Activated CD4-positive, alpha-beta memory T cell treated with anti-CD3 and anti-CD28 coated beads for 36 hours (primary cell): ENCODE measurements around the gene SLC25A43. TPM values are rescaled to one million over a fixed set of nuclear protein-coding genes. Genes with fewer than 3 reads are reported as not detected.
"Not testable (repeated sequence)": the region's sequence is repeated elsewhere in the genome, so short reads cannot be mapped to it uniquely, and the experiment has no call there.

Experiments used
- CTCF ChIA-PET: fragments of 350-600 bp; sonication (Branson Sonifier 250); formaldehyde crosslinking; loops from one replicate; lab custom pipeline; 2021; ENCODE audit warnings: antibody characterized with exemption, inconsistent platforms; lab: Charles Lee
- POLR2A ChIA-PET: fragments of 350-600 bp; sonication (Branson Sonifier 250); formaldehyde crosslinking; loops from one replicate; lab custom pipeline; 2021; ENCODE audit warnings: antibody characterized with exemption; lab: Charles Lee
- DNase-seq: peaks from one replicate; pipeline ENCODE4 v3.0.0-alpha.2; 2020
- H3K27ac Mint-ChIP-seq: one replicate; pipeline ENCODE4 v1.8.0; 2021; ENCODE audit warnings: mixed read lengths
- H3K27me3 Mint-ChIP-seq: one replicate; pipeline ENCODE4 v1.8.0; 2021; ENCODE audit warnings: mixed read lengths
- H3K36me3 Mint-ChIP-seq: one replicate; pipeline ENCODE4 v1.8.0; 2021; ENCODE audit warnings: mixed read lengths
- H3K4me1 Mint-ChIP-seq: one replicate; pipeline ENCODE4 v1.8.0; 2021; ENCODE audit warnings: low read depth, mixed read lengths
- H3K4me3 Mint-ChIP-seq: one replicate; pipeline ENCODE4 v1.8.0; 2021; ENCODE audit warnings: mild to moderate bottlenecking, mixed read lengths
- H3K9me3 Mint-ChIP-seq: one replicate; pipeline ENCODE4 v1.8.0; 2021; ENCODE audit warnings: mixed read lengths
- intact Hi-C: fragments of 100-400 bp; cut with micrococcal nuclease; formaldehyde crosslinking; loops from one replicate; pipeline ENCODE4 v1.15.1; 2023
- total RNA-seq, 2 experiments: library from RNA; stranded (reverse); gene quantifications; one replicate each; pipeline ENCODE4 v1.2.3, GENCODE V29; 2021

SLC25A43 gene
- total RNA-seq, 2 experiments from 2014 or later: 6.0 to 6.2 TPM

DNA sequence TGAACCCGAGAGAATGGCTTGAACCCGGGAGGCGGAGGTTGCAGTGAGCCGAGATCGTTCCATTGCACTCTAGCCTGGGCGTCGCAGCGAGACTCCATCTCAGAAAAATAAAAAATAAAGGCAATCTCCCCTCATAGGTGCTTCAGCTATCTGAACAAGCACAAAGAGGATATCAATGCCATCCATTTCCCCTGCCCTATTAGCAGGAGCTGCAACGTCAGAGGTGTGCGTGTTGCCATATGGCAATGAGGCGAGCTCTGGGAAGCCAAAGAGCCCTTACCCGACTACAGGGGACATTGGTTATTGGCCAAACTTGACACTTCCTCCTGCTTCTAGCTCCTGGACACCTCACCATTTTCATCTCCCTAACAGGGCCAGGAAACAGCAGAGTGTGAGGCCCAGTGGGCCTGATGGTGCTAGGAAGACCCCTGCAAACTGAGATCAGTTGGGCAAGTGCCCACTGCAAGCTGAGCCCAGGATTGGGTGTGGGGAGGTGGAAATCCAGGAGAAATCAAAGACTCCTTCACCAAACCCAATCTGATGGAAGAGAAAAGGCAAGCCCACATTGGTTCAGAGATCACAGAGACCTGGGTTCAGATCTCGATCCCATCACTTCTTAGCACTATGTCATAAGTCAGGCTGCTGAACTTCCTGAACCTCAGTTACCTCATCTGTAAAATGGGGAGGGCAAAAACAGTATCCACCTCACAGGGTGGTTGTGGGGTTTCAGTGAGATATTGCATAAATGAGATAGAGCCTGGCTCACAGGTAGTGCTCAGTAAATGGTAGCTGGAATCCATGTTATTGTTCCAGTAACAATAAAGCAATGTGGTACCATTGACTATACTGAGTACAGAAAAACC is 90.3 kb downstream of the SLC25A43 start:
- intact Hi-C loops: no loop called here
- CTCF ChIA-PET: interaction anchor here (0.6 to 1.3 kb wide), 4 partner anchors 14 to 120 kb away, joined by 3 to 4 read pairs (median 4); no protein-coding TSS in a partner anchor
- no peaks in the 10 kb centered on the region for H3K27me3 Mint-ChIP-seq
- no peak overlapping the region for H3K27ac Mint-ChIP-seq
- no peaks in the 10 kb centered on the region for H3K9me3 Mint-ChIP-seq
- DNase-seq: no peak
- no peaks in the 10 kb centered on the region for H3K4me1 Mint-ChIP-seq
- H3K36me3 Mint-ChIP-seq: no peaks in the 10 kb centered on the region
- POLR2A ChIA-PET: no interaction called here
- no peak overlapping the region for H3K4me3 Mint-ChIP-seq

- intact Hi-C loops: no loop called here
- Mint-ChIP-seq H3K27me3 (no peaks in the 10 kb centered on the region), H3K4me3 (no peak overlapping the region), H3K36me3 (no peaks in the 10 kb centered on the region), H3K9me3 (no peaks in the 10 kb centered on the region), H3K27ac (no peak overlapping the region), H3K4me1 (peaks cover 15% of the 10 kb centered on the region)
- DNase-seq: no peak
- CTCF ChIA-PET: no interaction called here
- POLR2A ChIA-PET: no interaction called here
Measured at GRCh38 chrX:119492463-119492862, 93.3 kb downstream of the SLC25A43 start.

GRCh38 chrX:119493851-119494495 is 94.8 kb downstream of the SLC25A43 start:
- H3K36me3 Mint-ChIP-seq, DNase-seq, H3K9me3 Mint-ChIP-seq, H3K4me3 Mint-ChIP-seq, H3K27ac Mint-ChIP-seq, H3K27me3 Mint-ChIP-seq, intact Hi-C loops: not testable (repeated sequence)
- ChIA-PET POLR2A (interaction anchor here (0.6 kb wide), 1 partner anchor 291 kb away, joined by 4 read pairs; no protein-coding TSS in a partner anchor), CTCF (interaction anchor here (0.6 to 1.5 kb wide), 3 partner anchors 11 to 257 kb away, joined by 3 to 8 read pairs (median 6); no protein-coding TSS in a partner anchor)
- peaks cover 15% of the 10 kb centered on the region for H3K4me1 Mint-ChIP-seq

DNA sequence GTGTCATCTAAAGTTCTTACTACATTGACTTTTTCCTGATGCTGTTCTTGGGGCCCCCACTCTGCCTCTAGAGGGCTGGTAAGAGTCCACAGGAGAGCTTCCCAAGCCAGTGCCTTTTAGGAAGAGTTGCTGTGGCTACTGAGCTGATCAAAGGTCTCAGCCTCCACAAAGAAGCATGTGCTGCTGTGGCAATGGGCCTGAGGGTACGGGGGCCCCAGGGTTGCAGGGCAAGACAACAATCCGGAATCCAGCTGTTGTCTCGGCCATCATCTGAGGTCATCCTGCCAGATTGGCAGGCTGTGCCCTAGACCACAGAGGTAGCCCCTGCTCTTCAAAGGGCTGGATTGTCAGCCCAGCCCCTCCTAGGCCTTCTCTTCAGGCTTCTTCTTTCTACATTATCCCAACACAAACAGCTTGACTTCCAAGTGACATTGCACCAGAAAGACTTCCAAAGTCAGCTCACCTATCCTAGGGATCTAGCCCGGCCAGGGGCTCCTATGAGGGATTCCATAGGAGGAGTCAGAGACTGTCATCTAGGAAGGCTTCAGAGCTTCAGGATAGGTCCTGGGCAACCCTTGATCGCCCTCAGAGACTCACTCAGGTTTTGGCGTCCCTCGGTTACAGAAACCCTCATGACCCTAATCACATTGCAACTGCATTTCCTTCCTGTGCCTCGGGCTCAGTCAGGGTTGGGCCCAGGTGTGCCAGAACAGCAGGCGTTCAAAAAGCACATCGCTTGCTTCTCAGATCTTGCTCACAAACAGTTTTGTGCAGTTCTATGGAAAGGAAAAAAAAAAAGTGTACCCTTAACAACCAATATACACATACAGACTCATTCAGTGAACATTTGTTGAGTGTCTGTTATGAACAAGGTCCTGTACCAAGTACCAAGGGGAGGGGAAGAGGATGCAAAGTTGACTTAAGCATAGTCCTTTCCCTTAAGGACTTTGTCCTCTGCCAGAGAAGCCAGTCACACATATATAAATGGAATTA is 96.9 kb downstream of the SLC25A43 start:
- CTCF ChIA-PET: interaction anchor here (1.4 kb wide), 1 partner anchor 14 kb away, joined by 10 read pairs; no protein-coding TSS in a partner anchor
- Mint-ChIP-seq H3K9me3 (no peaks in the 10 kb centered on the region), H3K36me3 (no peaks in the 10 kb centered on the region), H3K27me3 (no peaks in the 10 kb centered on the region), H3K27ac (peak overlapping the region; percentile 42), H3K4me3 (no peak overlapping the region), H3K4me1 (peaks cover 15% of the 10 kb centered on the region)
- intact Hi-C loops: no loop called here
- peak; percentile 28 for DNase-seq
- POLR2A ChIA-PET: interaction anchor here (0.6 kb wide), 1 partner anchor 124 kb away, joined by 3 read pairs; no protein-coding TSS in a partner anchor

DNA sequence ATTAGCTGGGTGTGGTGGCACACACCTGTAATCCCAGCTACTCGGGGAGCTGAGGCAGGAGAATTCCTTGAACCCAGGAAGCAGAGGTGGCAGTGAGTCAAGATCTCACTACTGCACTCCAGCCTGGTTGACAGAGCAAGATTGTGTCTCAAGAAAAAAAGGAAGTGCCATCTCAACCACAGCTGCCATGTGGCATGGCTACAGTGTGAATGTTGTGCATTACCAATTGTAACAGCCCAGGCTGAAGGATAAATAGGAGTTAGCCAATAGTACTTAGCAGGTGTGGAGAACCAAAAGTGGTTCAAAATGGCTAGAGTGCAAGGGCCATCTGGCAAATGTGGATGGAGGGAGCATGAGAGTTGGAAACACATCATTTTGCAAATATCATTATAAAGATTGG is 98.0 kb downstream of the SLC25A43 start:
- no peaks in the 10 kb centered on the region for H3K27me3 Mint-ChIP-seq
- H3K4me1 Mint-ChIP-seq: peaks cover 23% of the 10 kb centered on the region
- DNase-seq: no peak
- no peaks in the 10 kb centered on the region for H3K36me3 Mint-ChIP-seq
- no peak overlapping the region for H3K4me3 Mint-ChIP-seq
- H3K9me3 Mint-ChIP-seq: no peaks in the 10 kb centered on the region
- ChIA-PET CTCF (interaction anchor here (1.9 kb wide), 1 partner anchor 14 kb away, joined by 8 read pairs; no protein-coding TSS in a partner anchor), POLR2A (interaction anchor here (0.6 kb wide), 1 partner anchor 122 kb away, joined by 3 read pairs; no protein-coding TSS in a partner anchor)
- no peak overlapping the region for H3K27ac Mint-ChIP-seq
- intact Hi-C loops: no loop called here

DNA sequence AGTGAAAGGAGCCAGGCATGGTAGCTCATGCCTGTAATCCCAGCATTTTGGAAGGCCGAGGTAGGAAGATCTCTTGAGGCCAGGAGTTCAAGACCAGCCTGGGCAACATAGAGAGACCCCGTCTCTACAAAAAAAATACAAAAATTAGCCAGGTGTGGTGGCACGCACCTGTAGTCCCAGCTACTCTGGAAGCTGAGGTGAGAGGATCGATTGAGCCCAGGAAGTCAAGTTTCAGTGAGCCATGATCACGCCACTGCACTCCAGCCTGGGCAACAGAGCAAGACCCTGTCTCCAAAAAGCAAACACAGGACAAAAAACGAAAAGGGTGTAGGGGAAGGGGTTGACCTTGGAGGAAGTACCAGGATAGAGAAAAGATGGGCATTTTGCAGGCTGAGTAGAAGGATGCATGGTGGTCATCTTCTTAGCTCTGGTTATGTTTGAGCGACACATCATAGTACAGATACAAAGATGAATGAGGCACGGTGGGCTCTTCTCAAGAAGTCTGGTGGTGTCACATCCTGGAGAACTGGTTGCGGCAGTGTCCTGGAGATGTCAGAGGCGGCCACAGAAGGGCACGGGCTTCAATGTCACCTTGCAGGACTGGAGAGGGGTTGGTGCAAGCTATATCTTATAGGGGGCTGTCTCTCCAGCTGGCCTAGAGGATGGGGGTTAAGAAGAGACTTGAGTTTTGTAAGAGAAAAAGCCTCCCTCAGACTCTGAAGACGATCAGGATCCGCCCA is 101.1 kb downstream of the SLC25A43 start:
- intact Hi-C loops: no loop called here
- Mint-ChIP-seq H3K27ac (no peak overlapping the region), H3K27me3 (no peaks in the 10 kb centered on the region), H3K36me3 (no peaks in the 10 kb centered on the region), H3K4me3 (no peak overlapping the region), H3K9me3 (no peaks in the 10 kb centered on the region), H3K4me1 (peaks cover 33% of the 10 kb centered on the region)
- CTCF ChIA-PET: interaction anchor here (1.0 to 1.4 kb wide), 2 partner anchors 16 to 17 kb away, joined by 3 read pairs; no protein-coding TSS in a partner anchor
- DNase-seq: no peak
- POLR2A ChIA-PET: no interaction called here

DNA sequence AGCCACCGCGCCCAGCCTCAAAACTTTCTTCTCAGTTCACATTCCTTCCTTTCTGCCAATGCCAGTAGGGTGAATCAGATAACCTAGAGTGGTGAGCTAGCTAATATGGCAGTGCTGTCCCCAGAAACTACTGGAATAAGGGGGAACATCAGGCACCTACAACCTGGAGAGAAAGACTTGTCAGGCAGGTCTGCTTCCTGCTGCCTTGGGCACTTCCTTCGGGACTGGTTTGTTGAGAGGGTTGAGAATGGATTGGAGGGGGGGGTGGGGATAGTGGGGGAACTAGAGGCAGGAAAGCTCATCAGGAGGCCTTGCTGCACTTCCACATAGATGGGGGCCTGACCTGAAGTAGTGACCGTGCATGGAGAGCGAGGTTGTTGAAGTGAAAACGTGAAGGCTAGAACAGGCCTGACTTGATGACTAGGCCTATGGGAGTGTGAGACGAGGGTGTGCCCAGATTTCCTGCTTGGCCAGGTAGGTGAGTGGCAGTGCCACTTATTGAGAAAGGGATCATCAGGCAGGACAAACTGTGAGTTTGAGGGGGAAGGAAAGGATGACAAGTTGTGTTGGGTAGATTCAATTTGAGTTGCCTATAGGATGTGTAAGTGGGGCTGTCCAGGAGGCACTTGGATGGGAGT is 102.5 kb downstream of the SLC25A43 start:
- H3K36me3 Mint-ChIP-seq: no peaks in the 10 kb centered on the region
- H3K4me3 Mint-ChIP-seq: no peak overlapping the region
- no peaks in the 10 kb centered on the region for H3K9me3 Mint-ChIP-seq
- peaks cover 25% of the 10 kb centered on the region for H3K4me1 Mint-ChIP-seq
- H3K27ac Mint-ChIP-seq: no peak overlapping the region
- POLR2A ChIA-PET: no interaction called here
- intact Hi-C loops: no loop called here
- H3K27me3 Mint-ChIP-seq: no peaks in the 10 kb centered on the region
- CTCF ChIA-PET: interaction anchor here (0.6 kb wide), 1 partner anchor 14 kb away, joined by 3 read pairs; no protein-coding TSS in a partner anchor
- no peak for DNase-seq

DNA sequence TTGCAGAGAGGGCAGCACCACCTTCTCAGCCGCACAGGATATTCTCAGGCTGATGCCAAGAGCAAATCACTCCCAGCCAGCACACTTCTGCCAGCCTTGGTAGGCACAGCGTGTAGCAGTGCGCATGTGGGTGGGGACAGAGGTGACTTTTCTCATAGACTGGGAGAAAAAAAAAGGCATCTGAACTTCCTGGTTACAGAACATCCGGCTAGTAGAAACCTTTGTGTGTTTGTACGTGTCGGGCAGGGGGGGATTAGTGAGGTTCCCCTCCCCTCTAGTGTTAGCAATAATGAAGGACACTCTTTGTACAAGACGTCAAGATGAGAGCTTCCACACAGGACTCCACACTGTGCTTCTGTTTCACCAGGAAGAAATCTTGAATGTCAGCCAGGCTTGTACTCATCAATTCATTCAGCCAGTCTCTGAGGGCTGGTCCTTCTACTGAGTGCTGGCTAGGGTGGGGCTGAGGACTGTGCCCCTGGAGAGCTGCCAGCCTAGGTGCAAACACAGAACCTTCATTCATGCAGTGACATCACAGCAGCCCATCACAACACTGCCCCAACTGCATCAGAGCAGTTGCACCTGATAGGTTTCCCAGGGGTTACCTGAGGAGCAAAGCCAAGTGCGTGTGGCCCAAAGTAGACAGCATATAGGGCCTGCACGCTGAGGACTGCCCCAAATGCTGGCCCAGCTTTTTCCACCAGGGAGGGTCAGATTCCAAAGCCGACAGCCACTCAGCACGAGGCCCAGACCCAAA is 103.8 kb downstream of the SLC25A43 start:
- H3K27me3 Mint-ChIP-seq: no peaks in the 10 kb centered on the region

DNA sequence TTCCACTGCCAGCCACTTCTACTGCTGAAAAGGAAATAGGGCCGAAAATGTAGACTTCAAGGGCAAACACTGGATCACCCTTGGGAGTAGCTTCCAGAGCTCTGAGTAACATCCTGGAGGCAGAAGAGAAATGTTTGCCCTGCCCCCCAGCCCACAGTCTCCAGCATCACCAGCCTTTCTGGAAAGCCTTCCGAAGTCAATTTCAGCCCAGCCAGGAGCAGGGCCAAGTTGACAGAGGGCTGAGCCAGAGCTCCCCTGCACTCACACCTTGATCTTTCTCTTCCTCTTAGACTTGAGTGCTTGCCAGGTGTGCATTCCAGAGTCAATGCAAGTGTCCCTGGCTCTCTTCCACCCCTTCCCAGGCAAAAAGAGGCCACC is 104.3 kb downstream of the SLC25A43 start:
- ChIA-PET POLR2A (no interaction called here), CTCF (interaction anchor here (0.6 to 1.4 kb wide), 5 partner anchors 9 to 21 kb away, joined by 3 to 5 read pairs (median 3); no protein-coding TSS in a partner anchor)
- no peak overlapping the region for H3K4me3 Mint-ChIP-seq
- DNase-seq: no peak
- intact Hi-C loops: no loop called here
- no peak overlapping the region for H3K27ac Mint-ChIP-seq
- no peaks in the 10 kb centered on the region for H3K36me3 Mint-ChIP-seq
- no peaks in the 10 kb centered on the region for H3K9me3 Mint-ChIP-seq
- peaks cover 18% of the 10 kb centered on the region for H3K4me1 Mint-ChIP-seq
- no peaks in the 10 kb centered on the region for H3K27me3 Mint-ChIP-seq

More for the DNA sequence above, 103.8 kb downstream of the SLC25A43 start:
- no peaks in the 10 kb centered on the region for H3K36me3 Mint-ChIP-seq
- H3K9me3 Mint-ChIP-seq: no peaks in the 10 kb centered on the region
- no peak overlapping the region for H3K4me3 Mint-ChIP-seq
- ChIA-PET POLR2A (no interaction called here), CTCF (interaction anchor here (0.6 to 1.4 kb wide), 5 partner anchors 9 to 20 kb away, joined by 3 to 5 read pairs (median 3); no protein-coding TSS in a partner anchor)
- DNase-seq: peak; percentile 38
- peaks cover 18% of the 10 kb centered on the region for H3K4me1 Mint-ChIP-seq
- intact Hi-C loops: no loop called here
- H3K27ac Mint-ChIP-seq: peak overlapping the region; percentile 62
